Non-pigmented ciliary epithelial cell (primary cell): ENCODE results near the gene TPM3.
"Not testable (repeated sequence)": the region's sequence is repeated elsewhere in the genome, so short reads cannot be mapped to it uniquely, and the experiment has no call there.

Experiments
- DNase-seq: peaks from one replicate; pipeline ENCODE4 v3.0.0-alpha.2; 2010; ENCODE audit warnings: low read depth

Gene TPM3

GRCh38 chr1:154166207-154166606, 25.7 kb downstream of the TPM3 start:
- no peak for DNase-seq

GRCh38 chr1:154159554-154159953, 32.3 kb downstream of the TPM3 start:
- DNase-seq = no peak

GRCh38 chr1:154158307-154159125, 33.4 kb downstream of the TPM3 start:
- no peak for DNase-seq

GRCh38 chr1:154157520-154158306, 34.2 kb downstream of the TPM3 start:
- peak; percentile 24 for DNase-seq

- DNase-seq = no peak
These were observed 36.6 kb downstream of the TPM3 start for GRCh38 chr1:154155251-154155650.

- DNase-seq = no peak
These were observed 37.2 kb downstream of the TPM3 start, which contains the start of gene NUP210L for GRCh38 chr1:154154534-154155191. TSS of gene NUP210L (minus strand) at chr1:154155073.

GRCh38 chr1:154154053-154154452, 37.8 kb downstream of the TPM3 start:
- no peak for DNase-seq

GRCh38 chr1:154151311-154151710, 40.6 kb downstream of the TPM3 start:
- no peak for DNase-seq

- DNase-seq = no peak
These were observed 43.1 kb downstream of the TPM3 start for GRCh38 chr1:154148807-154149206.

GRCh38 chr1:154147505-154147904, 44.4 kb downstream of the TPM3 start:
- DNase-seq = not testable (repeated sequence)

GRCh38 chr1:154145986-154146385, 45.9 kb downstream of the TPM3 start:
- no peak for DNase-seq

- DNase-seq = no peak
These were observed 49.5 kb downstream of the TPM3 start for GRCh38 chr1:154142358-154142757.

GRCh38 chr1:154141240-154141639, 50.7 kb downstream of the TPM3 start:
- no peak for DNase-seq

GRCh38 chr1:154137888-154138287, 54.0 kb downstream of the TPM3 start:
- no peak for DNase-seq

GRCh38 chr1:154133256-154133655, 58.6 kb downstream of the TPM3 start:
- DNase-seq = no peak

GRCh38 chr1:154129391-154129970, 62.4 kb downstream of the TPM3 start:
- DNase-seq = no peak

- not testable (repeated sequence) for DNase-seq
These were observed 68.7 kb downstream of the TPM3 start for GRCh38 chr1:154123205-154123604.

GRCh38 chr1:154117642-154118041, 74.3 kb downstream of the TPM3 start:
- DNase-seq = no peak

GRCh38 chr1:154115180-154115579, 76.7 kb downstream of the TPM3 start:
- DNase-seq = no peak
